Activated naive CD4-positive, alpha-beta T cell treated with anti-CD3 and anti-CD28 coated beads, Interleukin-2, amount 10 ng/mL, durations not matched to agents 7 days and 5 days (primary cell): ENCODE measurements around the gene PDE4A.

Source experiments
- CTCF ChIA-PET: fragments of 350-600 bp; sonication (Branson Sonifier 250); formaldehyde crosslinking; loops from one replicate; lab custom pipeline; 2021; ENCODE audit warnings: antibody characterized with exemption; lab: Charles Lee
- DNase-seq: peaks from one replicate; pipeline ENCODE4 v3.0.0-alpha.2; 2020
- H3K27ac Mint-ChIP-seq: one replicate; pipeline ENCODE4 v1.8.0; 2021; ENCODE audit warnings: mild to moderate bottlenecking, moderate library complexity, mixed read lengths
- H3K27me3 Mint-ChIP-seq: one replicate; pipeline ENCODE4 v1.8.0; 2021; ENCODE audit warnings: mild to moderate bottlenecking, mixed read lengths
- H3K36me3 Mint-ChIP-seq: one replicate; pipeline ENCODE4 v1.8.0; 2021; ENCODE audit warnings: mixed read lengths
- H3K4me1 Mint-ChIP-seq: one replicate; pipeline ENCODE4 v1.8.0; 2021; ENCODE audit warnings: mixed read lengths
- H3K4me3 Mint-ChIP-seq: one replicate; pipeline ENCODE4 v1.8.0; 2021; ENCODE audit warnings: mild to moderate bottlenecking, moderate library complexity, mixed read lengths
- H3K9me3 Mint-ChIP-seq: one replicate; pipeline ENCODE4 v1.8.0; 2021; ENCODE audit warnings: mixed read lengths

PDE4A gene

DNA sequence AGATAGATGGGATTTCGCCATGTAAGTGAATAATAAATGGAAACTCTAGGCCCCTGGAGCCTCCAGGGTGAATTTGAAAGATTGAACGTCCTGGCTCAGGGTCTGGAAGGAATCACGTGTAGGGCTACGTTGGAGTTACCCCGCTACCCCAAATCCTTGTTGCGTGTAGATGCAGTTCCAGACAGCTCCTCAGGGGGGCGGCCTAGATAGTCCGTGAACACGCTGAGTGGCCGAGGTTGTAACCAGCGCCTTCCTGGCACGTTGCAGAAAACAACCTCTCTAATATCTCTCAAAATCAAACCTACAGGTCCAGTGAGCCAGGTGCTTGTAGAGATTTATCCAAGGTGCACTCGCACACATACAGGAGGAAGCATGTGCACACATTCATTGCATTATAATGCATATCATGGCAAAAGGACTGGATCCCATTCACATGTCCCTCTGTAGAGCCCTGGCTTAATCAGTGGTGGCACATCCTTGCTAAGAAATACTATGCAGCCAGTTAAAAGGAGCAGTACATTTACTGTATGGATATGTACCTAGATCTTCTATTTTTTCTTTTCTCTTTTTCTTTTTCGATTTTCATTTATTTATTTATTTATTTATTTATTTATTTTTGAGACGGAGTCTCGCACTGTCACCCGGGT is 85.4 kb downstream of the PDE4A start:
- peak; percentile 90 for DNase-seq
- Mint-ChIP-seq H3K9me3 (no peaks in the 10 kb centered on the region), H3K36me3 (peaks cover 7% of the 10 kb centered on the region), H3K27ac (peak overlapping the region; percentile 42), H3K4me1 (peaks cover 43% of the 10 kb centered on the region), H3K4me3 (peak overlapping the region; percentile 47), H3K27me3 (peaks cover 11% of the 10 kb centered on the region)
- CTCF ChIA-PET = interaction anchor here (0.5 to 1.6 kb wide), 12 partner anchors 11 to 194 kb away, joined by 3 to 7 read pairs (median 3); partner anchors contain the start of gene KRI1

DNA sequence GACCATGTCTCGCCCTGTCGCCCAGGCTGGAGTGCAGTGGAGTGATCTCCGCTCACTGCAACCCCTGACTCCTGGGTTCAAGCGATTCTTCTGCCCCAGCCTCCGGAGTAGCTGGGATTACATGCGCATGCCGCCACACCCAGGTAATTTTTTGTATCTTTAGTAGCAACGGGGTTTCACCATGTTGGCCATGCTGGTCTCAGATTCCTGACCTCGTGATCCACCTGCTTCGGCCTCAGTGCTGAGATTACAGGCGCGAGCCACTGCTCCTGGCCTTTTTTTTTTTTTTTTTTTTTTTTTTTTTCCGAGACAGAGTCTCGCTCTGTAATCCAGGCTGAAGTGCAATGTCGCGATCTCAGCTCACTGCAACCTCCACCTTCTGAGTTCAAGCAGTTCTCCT is 87.7 kb downstream of the PDE4A start:
- Mint-ChIP-seq H3K4me3 (no peak overlapping the region), H3K9me3 (no peaks in the 10 kb centered on the region), H3K36me3 (peaks cover 1% of the 10 kb centered on the region), H3K27ac (no peak overlapping the region), H3K4me1 (peaks cover 35% of the 10 kb centered on the region), H3K27me3 (peaks cover 35% of the 10 kb centered on the region)
- CTCF ChIA-PET = interaction anchor here (0.7 to 1.6 kb wide), 8 partner anchors 9 to 194 kb away, joined by 3 to 5 read pairs (median 3); partner anchors contain the start of gene S1PR5
- no peak for DNase-seq

DNA sequence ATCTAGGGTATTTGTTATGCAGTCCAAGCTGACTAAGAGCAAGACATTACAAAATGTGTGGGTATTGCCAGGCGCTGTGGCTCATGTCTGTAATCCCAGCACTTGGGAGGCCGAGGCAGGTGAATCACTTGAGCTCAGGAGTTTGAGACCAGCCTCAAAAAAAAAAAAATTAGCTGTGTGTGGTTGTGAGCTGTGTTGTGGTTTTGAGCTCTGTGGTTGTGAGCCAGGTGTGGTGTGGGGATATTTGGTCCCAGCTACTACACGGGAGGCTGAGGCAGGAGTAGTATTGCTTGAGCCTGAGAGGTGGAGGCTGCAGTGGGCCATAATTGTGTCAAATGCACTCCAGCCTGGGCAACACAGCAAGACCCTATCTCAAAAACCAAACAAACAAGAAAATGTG is 88.4 kb downstream of the PDE4A start:
- DNase-seq = peak; percentile 43
- peaks cover 41% of the 10 kb centered on the region for H3K27me3 Mint-ChIP-seq
- CTCF ChIA-PET = interaction anchor here (0.7 to 1.6 kb wide), 13 partner anchors 9 to 194 kb away, joined by 3 to 5 read pairs (median 3); partner anchors contain the start of gene S1PR5
- no peak overlapping the region for H3K4me3 Mint-ChIP-seq
- no peak overlapping the region for H3K27ac Mint-ChIP-seq
- H3K4me1 Mint-ChIP-seq = peaks cover 37% of the 10 kb centered on the region
- H3K36me3 Mint-ChIP-seq = no peaks in the 10 kb centered on the region
- H3K9me3 Mint-ChIP-seq = no peaks in the 10 kb centered on the region

DNA sequence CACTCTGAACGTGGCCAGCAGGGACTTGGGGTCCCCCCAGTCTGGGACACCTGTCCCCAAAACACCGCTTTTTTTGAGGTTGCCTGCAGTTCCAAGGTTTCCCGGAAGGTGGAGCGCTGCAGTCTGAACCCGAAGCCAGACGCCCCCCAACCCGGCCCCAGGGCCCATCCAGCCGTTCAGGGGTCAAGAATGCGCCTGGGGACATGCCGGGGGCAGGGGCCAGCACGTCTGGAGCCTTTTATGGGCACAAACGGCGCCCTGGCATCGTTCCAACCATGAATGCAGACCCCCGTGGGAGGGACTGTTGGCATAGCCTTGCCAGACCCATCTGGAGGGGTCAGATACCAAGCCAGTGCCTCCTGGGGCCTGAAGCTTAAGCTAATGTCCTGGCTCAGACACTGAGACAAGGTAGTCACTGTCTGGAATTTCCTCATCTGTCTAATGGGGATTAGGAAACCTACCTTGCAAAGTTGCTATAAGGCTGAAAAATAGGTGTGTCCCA is 90.0 kb downstream of the PDE4A start:
- Mint-ChIP-seq H3K36me3 (peaks cover 2% of the 10 kb centered on the region), H3K4me3 (no peak overlapping the region), H3K27ac (no peak overlapping the region), H3K27me3 (peaks cover 58% of the 10 kb centered on the region), H3K9me3 (no peaks in the 10 kb centered on the region), H3K4me1 (peaks cover 40% of the 10 kb centered on the region)
- CTCF ChIA-PET = interaction anchor here (0.7 to 1.7 kb wide), 6 partner anchors 25 to 189 kb away, joined by 3 to 5 read pairs (median 3); no protein-coding TSS in a partner anchor
- DNase-seq = peak; percentile 78

DNA sequence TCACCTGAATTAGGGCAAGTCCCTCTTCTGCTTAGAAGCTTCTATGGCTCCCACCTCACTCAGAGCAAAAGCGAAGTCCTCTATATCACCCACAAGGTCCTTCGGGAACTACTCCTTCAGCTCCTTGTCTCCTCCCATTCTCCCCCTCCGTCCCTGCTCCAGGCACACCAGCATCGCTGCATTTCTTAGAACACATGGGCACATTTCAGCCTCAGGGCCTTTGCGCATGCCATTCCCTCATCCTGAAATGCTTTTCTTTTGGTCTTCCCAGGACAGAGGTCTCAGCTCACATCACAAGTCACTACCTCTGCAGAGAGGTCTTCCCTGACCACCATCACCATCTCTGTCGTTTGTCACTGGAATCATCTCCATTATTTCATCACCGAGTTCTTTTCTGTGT is 92.9 kb downstream of the PDE4A start:
- Mint-ChIP-seq H3K9me3 (no peaks in the 10 kb centered on the region), H3K27ac (no peak overlapping the region), H3K27me3 (peaks cover 86% of the 10 kb centered on the region), H3K4me1 (peaks cover 40% of the 10 kb centered on the region), H3K4me3 (no peak overlapping the region), H3K36me3 (peaks cover 2% of the 10 kb centered on the region)
- DNase-seq = no peak
- CTCF ChIA-PET = interaction anchor here (0.6 to 1.3 kb wide), 2 partner anchors 12 to 187 kb away, joined by 3 to 4 read pairs; no protein-coding TSS in a partner anchor

DNA sequence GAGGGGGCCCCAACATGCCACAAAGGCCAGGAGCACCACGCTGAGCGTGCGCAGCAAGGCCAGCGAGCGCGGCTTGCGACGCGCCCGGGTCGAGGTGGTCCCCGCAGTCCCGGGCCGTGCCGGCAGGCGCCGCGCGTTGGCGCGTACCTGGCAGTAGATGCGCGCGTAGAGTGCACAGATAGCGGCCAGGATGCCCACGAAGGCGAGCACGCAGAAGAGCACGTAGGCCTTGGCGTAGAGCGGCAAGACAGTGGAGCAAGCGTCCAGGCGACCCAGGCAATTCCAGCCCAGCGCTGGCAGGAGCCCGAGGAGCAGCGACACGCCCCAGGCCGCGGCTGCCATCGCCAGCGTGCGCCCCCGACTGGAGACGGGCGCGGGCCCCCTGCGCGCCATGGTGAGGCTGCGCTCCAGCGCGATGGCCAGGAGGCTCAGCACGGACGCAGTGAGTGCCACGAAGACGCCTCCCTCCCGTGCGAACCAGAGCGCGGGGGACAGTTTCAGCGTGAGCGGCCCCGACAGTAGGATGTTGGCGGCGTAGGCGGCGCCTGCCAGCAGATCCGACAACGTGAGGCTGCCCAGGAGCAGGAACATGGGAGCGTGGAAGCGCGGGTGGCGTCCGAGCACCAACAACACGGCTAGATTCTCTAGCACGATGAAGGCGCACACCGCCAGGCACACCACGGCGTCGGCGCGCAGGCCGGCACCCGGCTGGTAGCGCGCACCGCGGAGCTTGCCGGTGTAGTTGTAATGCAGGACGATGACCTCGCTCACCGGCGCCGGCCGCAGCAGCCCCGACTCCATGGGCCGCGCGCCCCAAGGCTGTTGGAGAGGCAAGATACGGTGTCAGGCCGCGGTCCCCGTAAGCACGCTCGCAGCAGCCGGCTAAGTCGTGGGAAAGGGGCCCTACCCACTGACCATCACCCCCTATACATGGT is 94.1 kb downstream of the PDE4A start:
- Mint-ChIP-seq H3K27me3 (peaks cover 95% of the 10 kb centered on the region), H3K27ac (no peak overlapping the region), H3K9me3 (no peaks in the 10 kb centered on the region), H3K4me1 (peaks cover 41% of the 10 kb centered on the region), H3K4me3 (peak overlapping the region; percentile 41), H3K36me3 (peaks cover 2% of the 10 kb centered on the region)
- CTCF ChIA-PET = no interaction called here
- DNase-seq = peak; percentile 68

DNA sequence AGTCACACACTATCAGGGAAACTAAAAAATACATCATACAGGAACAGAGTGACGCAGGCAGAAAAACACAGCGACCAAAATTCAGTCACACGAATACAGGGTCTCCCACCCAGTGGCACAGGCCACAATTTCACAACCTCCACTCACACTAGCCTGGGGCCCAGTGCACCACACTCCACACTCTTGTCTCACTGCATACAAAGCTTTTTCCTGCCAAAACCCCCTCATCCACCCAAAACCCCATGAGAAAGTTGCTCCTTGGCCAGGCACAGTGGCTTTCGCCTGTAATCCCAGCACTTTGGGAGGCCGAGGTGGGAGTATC is 95.7 kb downstream of the PDE4A start:
- peaks cover 37% of the 10 kb centered on the region for H3K4me1 Mint-ChIP-seq
- peaks cover 2% of the 10 kb centered on the region for H3K36me3 Mint-ChIP-seq
- no peak for DNase-seq
- H3K27ac Mint-ChIP-seq = no peak overlapping the region
- no peaks in the 10 kb centered on the region for H3K9me3 Mint-ChIP-seq
- CTCF ChIA-PET = interaction anchor here (0.9 kb wide), 1 partner anchor 10 kb away, joined by 4 read pairs; no protein-coding TSS in a partner anchor
- H3K27me3 Mint-ChIP-seq = peaks cover 99% of the 10 kb centered on the region
- no peak overlapping the region for H3K4me3 Mint-ChIP-seq

DNA sequence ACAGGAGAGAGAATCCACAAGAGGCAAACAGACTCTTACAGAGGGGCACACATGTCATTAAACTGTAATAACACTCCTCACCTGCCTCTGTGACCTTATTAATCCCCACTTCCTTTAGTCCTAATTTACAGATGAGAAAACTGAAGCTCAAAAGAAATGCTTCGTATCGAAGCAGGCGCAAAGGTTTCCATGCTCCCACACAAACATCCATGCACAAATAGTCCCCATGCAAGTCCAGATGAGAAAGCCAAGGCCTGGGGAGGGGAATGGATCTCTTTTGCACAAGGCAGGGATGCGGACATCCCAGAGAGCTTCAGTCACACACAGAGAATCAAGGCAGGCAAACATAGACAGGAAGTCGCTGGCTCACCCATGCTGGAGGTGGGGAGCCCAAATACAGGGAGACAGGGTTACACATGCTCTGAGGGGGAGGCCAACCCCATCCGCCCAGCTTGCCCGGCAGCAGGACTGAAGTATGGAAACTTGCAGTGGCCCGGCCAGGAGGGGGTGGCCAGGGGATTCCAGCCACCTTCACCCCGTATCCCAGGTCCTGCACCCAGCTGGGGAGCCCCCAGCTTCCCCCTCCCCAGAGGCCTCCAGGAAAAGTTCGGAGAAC is 96.4 kb downstream of the PDE4A start:
- Mint-ChIP-seq H3K27me3 (peaks cover 99% of the 10 kb centered on the region), H3K4me1 (peaks cover 37% of the 10 kb centered on the region), H3K9me3 (no peaks in the 10 kb centered on the region), H3K36me3 (peaks cover 2% of the 10 kb centered on the region), H3K4me3 (peak overlapping the region; percentile 31), H3K27ac (no peak overlapping the region)
- CTCF ChIA-PET = interaction anchor here (0.5 to 1.2 kb wide), 3 partner anchors 8 to 23 kb away, joined by 3 to 4 read pairs (median 3); no protein-coding TSS in a partner anchor
- DNase-seq = peak; percentile 23

DNA sequence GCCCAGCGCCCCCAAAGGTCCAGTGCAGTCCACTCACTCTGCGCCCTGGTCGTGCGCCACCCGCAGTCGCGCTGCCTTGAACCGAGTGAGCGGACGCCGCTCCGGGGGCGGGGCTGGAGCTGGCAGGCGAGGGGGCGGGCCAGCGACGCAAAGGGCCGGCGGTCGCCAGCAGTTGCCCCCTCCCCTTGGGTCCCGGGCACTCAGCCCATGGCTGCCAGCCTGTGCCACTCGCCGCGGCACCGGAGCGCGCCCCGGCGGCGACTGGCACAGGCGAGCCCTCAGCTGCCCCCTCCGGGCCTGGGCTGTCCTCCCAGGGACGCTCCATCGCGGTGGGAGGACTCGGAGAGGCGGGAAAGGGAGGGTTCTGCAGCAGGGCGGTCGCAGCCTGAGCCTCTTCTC is 97.0 kb downstream of the PDE4A start, which contains the start of gene S1PR5:
Gene S1PR5 (minus strand): TSS at position 87 of the 399 bp plus-strand sequence. CDS start 2,436 bp downstream, outside the sequence.
- Mint-ChIP-seq H3K27ac (peak within 1 kb of the TSS; percentile 6), H3K4me1 (peaks cover 37% of the 10 kb centered on the region), H3K4me3 (peak within 1 kb of the TSS; percentile 48), H3K27me3 (peaks cover 99% of the 10 kb centered on the region), H3K9me3 (no peaks in the 10 kb centered on the region), H3K36me3 (peaks cover 2% of the 10 kb centered on the region)
- DNase-seq = peak; percentile 44
- CTCF ChIA-PET = interaction anchor here (1.0 to 1.2 kb wide), 2 partner anchors 9 to 99 kb away, joined by 3 read pairs; no protein-coding TSS in a partner anchor

DNA sequence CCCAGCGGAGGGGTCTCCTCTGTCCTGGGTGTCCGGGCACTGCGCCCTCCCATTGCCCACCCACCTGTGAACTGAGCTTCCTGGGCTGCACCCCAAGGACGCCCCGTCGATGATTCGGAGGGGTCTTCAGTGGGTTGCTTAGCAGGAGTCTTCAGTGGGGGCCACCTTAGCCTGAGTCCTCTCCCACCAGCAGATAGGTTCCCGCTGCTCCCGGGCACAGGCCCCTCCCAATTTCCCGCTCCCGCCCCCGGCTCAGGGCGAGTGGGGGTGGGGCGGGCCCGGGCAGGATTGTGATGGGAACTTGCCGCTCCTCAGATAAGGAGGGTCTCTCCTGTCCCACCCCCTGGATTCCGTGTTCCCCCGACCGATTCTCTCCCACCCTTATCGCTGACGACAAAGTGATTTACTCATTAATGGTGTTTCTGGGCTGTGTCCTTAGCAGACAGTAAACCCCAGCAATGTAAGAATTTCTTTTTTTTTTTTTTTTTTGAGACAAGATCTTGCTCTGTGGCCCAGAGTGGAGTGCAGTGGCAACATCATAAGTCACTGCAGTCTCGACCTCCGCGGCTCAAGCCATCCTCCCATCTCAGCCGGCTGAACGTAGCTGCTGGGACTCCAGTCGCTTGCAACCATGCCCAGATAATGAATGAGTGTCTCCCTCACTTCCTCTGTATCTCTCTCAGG is 97.6 kb downstream of the PDE4A start:
- DNase-seq = peak; percentile 28
- Mint-ChIP-seq H3K4me1 (peaks cover 37% of the 10 kb centered on the region), H3K27me3 (peaks cover 98% of the 10 kb centered on the region), H3K27ac (peak overlapping the region; percentile 6), H3K4me3 (peak overlapping the region; percentile 48), H3K36me3 (peaks cover 2% of the 10 kb centered on the region), H3K9me3 (no peaks in the 10 kb centered on the region)
- CTCF ChIA-PET = interaction anchor here (1.0 to 1.2 kb wide), 3 partner anchors 9 to 182 kb away, joined by 3 read pairs; no protein-coding TSS in a partner anchor

DNA sequence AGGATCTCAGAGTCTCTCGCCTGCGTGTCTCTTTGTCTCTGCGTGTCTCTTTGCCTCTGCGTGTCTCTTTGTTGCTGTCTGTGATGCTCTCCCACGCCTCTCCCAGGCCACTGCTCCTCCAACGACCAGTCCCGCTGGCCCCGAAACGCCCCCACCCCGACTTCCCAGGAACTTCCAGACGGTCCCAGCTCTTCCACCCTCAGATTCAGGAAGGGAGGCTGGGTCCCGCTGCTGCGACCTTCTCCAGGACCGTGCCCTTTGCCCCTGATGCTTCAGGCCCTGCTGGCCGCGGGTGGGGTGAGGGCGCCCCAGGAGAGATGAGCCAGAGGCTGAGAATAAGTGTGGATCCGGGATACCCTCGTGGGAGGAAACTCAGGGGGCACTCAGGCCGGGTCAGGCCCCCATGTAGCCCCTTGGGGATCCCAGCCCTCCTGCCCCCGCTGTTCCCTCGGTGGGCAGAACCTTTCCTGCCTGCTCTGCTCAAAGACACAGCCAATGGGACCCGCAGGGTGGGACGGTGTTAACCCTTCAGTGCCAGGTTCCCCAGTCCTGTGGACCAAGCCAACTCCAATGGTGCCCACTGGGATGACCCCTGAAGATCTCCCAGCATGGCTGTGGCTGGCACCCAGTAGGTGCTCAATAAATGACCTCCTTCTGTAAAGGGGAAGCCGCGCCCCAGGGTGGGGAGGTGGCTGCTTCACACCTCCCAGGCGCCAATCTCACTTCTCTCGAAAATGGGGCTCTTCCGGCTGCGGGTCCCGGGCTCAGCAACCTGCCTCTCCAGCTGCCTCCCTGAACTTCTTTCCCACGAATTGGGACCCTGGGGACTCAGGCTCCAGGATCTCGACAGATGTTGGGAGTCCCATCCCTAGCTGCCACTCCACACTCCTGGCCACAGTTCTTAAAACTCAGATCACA is 98.4 kb downstream of the PDE4A start:
- Mint-ChIP-seq H3K9me3 (no peaks in the 10 kb centered on the region), H3K27me3 (peaks cover 95% of the 10 kb centered on the region), H3K4me1 (peaks cover 29% of the 10 kb centered on the region), H3K27ac (no peak overlapping the region), H3K36me3 (peaks cover 2% of the 10 kb centered on the region), H3K4me3 (peak overlapping the region; percentile 48)
- peak; percentile 23 for DNase-seq
- CTCF ChIA-PET = interaction anchor here (1.0 kb wide), 1 partner anchor 181 kb away, joined by 3 read pairs; no protein-coding TSS in a partner anchor
